GM10248 (cell line): ENCODE data around the gene SEC31A.

Source experiments
- CTCF ChIA-PET: fragments of 300-600 bp; sonication (Branson Sonifier 250); formaldehyde crosslinking; extraction: SDS; loops from one replicate; lab custom pipeline; 2021; ENCODE audit warnings: antibody characterized with exemption; lab: Yijun Ruan, JAX
- POLR2A ChIA-PET: fragments of 350-650 bp; sonication (Branson Sonifier 250); formaldehyde crosslinking; extraction: SDS; loops from one replicate; lab custom pipeline; 2020; ENCODE audit warnings: antibody characterized with exemption; lab: Yijun Ruan, JAX
- DNase-seq: peaks from one replicate; pipeline ENCODE4 v3.0.0; 2012; ENCODE audit errors: extremely low spot score
- CTCF ChIP-seq: IDR thresholded peaks from 2 replicates; pipeline ENCODE4 v1.5.1; 2012; ENCODE audit warnings: mild to moderate bottlenecking, low read depth; ENCODE audit errors: extremely low read depth, missing control alignments, control extremely low read depth

The SEC31A gene

GRCh38 chr4:82777857-82778525 is 113.0 kb downstream of the SEC31A start:
- CTCF ChIA-PET = interaction anchor here (1.2 to 1.4 kb wide), 2 partner anchors 11 to 24 kb away, joined by 3 read pairs; no protein-coding TSS in a partner anchor
- no peak for DNase-seq
- TF ChIP-seq CTCF = no peak
- POLR2A ChIA-PET = no interaction called here

- POLR2A ChIA-PET = no interaction called here
These were observed 113.9 kb downstream of the SEC31A start for GRCh38 chr4:82776925-82777542.

DNA sequence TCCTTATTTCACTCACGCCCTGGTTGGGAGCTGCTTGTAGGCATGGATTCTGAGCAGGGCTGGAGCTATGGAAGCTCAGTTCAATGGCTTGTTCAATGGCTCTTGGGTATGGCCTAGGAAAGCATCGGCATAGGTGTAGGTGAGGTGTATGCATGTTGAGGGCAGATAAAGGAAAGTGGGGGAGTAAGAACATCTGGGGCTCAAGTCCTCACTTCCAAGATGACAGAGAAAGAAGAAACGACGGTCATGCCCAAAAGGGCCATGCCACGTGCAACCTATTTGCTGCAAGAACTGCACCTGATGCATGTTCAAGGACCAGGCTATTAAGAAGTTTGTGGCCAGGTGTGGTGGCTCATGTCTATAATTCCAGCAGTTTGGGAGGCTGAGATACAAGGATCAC is 115.7 kb downstream of the SEC31A start:
- no peak for DNase-seq
- no peak for TF ChIP-seq CTCF
- ChIA-PET POLR2A (no interaction called here), CTCF (no interaction called here)

More at GRCh38 chr4:82776925-82777542, 113.9 kb downstream of the SEC31A start:
- DNase-seq = no peak
- no peak for TF ChIP-seq CTCF
- CTCF ChIA-PET = interaction anchor here (1.6 kb wide), 1 partner anchor 9 kb away, joined by 5 read pairs; no protein-coding TSS in a partner anchor

DNA sequence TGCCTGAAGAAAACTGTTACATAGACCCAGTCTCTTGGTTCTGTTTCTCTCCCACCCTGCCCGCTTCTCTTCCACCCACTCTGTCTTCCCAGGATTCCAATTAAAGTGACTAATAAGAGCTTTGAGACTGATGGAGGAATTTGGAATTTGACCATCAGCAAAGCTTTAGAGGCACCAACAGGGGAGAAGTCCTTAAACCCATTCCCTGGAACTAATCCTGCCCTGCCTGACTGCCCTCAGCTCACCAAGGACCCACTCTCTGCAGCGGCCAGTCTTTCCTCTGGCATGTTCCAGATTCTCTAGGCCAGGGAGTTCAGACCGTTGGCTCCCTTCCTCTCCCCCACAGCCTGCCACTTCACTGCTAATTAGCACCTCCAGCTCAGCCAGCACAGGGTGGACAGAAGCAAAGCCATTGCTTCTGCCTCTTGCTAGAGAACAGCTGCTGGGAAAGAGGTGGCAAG is 116.2 kb downstream of the SEC31A start:
- ChIA-PET POLR2A (interaction anchor here (0.9 kb wide), 1 partner anchor 115 kb away, joined by 3 read pairs; no protein-coding TSS in a partner anchor), CTCF (no interaction called here)
- TF ChIP-seq CTCF = no peak
- DNase-seq = no peak

DNA sequence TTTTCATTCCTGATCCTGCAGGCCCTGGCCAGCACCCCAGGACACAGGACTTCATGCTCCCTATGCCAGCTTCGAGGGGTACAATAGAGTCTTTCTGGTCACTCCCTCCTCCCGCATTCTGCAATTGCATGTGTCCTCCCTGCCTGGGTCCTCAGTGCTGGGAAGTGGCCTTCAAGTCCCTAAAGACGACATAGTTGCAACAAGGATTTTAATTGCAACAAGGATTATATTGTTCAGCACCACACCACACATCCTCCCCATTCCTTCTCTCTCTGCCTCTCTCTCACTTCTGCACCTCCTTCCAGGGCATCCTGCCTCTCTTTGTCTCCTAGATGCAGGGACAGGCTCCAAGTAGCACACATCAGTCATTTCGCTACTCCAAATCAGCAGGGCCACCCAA is 117.9 kb downstream of the SEC31A start:
- no peak for TF ChIP-seq CTCF
- no peak for DNase-seq
- ChIA-PET POLR2A (no interaction called here), CTCF (no interaction called here)

DNA sequence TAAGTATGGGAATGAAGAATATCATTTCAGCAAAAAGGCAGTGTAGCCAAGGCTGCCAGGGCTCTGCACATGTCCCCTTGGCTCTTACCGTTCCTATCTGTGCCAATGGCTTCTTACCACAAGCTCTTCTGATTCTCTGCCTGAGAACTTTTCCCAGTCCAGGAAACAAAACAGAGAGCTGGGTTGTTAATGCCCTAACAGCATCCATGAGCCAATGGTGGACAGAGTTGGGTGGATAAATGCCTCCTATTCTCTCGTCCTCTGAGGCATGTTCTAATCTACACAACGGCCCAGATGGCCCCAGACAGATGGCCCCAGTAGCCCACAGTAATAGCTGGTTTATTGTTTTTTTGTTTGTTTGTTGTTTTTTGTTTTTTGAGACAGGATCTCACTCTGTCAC is 120.3 kb downstream of the SEC31A start:
- no peak for DNase-seq
- ChIA-PET POLR2A (no interaction called here), CTCF (no interaction called here)
- TF ChIP-seq CTCF = no peak
